H1 (cell line): Measurements from ENCODE around the gene MACF1. TPM values are rescaled to one million over a fixed set of nuclear protein-coding genes. Genes with fewer than 3 reads are reported as not detected.
A peak's percentile ranks its signal among the peaks of the same experiment; 100 is the strongest.
"Not testable (repeated sequence)": the region's sequence is repeated elsewhere in the genome, so short reads cannot be mapped to it uniquely, and the experiment has no call there.

Experiments used
- CTCF ChIA-PET: fragments of 300-600 bp; sonication (Branson Sonifier 250); formaldehyde crosslinking; loops from one replicate; lab custom pipeline; 2021; ENCODE audit not compliant: partially characterized antibody; lab: Charles Lee
- POLR2A ChIA-PET: fragments of 300-600 bp; sonication (Branson Sonifier 250); formaldehyde crosslinking; loops from one replicate; lab custom pipeline; 2021; ENCODE audit warnings: inconsistent platforms; ENCODE audit not compliant: partially characterized antibody; lab: Charles Lee
- DNase-seq, 2 experiments: peaks; one replicate each; pipeline versions ENCODE4 v3.0.0 to v3.0.0-alpha.2; 2010 to 2022; ENCODE audit warnings: low spot score in 2 of 2, low read depth in 1 of 2, mixed read lengths in 1 of 2
- FAIRE-seq: peaks from 2 replicates; lab custom pipeline; 2011; peaks lifted over from hg19 to GRCh38; lab: Jason Lieb, UNC
- H2AFZ ChIP-seq: 2 replicates; pipeline ENCODE4 v1.8.1; 2012; ENCODE audit warnings: low read length, inconsistent platforms
- H2AK5ac ChIP-seq: 2 replicates; pipeline ENCODE4 v1.6.1; 2013; ENCODE audit warnings: low read depth, low read length
- H2BK120ac ChIP-seq: replicated peaks from 2 replicates; pipeline ENCODE3; 2013; ENCODE audit warnings: low read depth, low read length, inconsistent platforms
- H2BK12ac ChIP-seq: 2 replicates; pipeline ENCODE4 v1.6.1; 2013; ENCODE audit warnings: low read depth, low read length
- H2BK15ac ChIP-seq: 2 replicates; pipeline ENCODE4 v1.6.1; 2013; ENCODE audit warnings: low read length
- H2BK20ac ChIP-seq: 2 replicates; pipeline ENCODE4 v1.6.1; 2013; ENCODE audit warnings: low read length
- H2BK5ac ChIP-seq: 2 replicates; pipeline ENCODE4 v1.6.1; 2013; ENCODE audit warnings: low read depth, low read length
- H3K14ac ChIP-seq: 2 replicates; pipeline ENCODE4 v1.6.1; 2013; ENCODE audit warnings: inconsistent platforms; ENCODE audit not compliant: insufficient read length
- H3K18ac ChIP-seq: 2 replicates; pipeline ENCODE4 v1.6.1; 2013; ENCODE audit warnings: low read length; ENCODE audit errors: extremely low read depth
- H3K23ac ChIP-seq: 2 replicates; pipeline ENCODE4 v1.6.1; 2013; ENCODE audit warnings: inconsistent platforms; ENCODE audit not compliant: insufficient read length
- H3K23me2 ChIP-seq: 2 replicates; pipeline ENCODE4 v1.6.1; 2013; ENCODE audit warnings: low read depth, low read length
- H3K27ac ChIP-seq: 2 replicates; pipeline ENCODE4 v1.6.1; 2011; ENCODE audit warnings: low read depth, low read length, inconsistent platforms
- H3K27me3 ChIP-seq, 4 experiments: replicated peaks in 1 of 4; 1 replicate in 1 of 4; 2 replicates in 3 of 4; pipeline versions ENCODE4 v1.6.1 to v1.8.1; 2011 to 2013; ENCODE audit warnings: low read length in 3 of 4, mild to moderate bottlenecking in 3 of 4, inconsistent platforms in 2 of 4, mixed read lengths in 2 of 4, moderate library complexity in 1 of 4; ENCODE audit not compliant: control insufficient read depth in 3 of 4, insufficient read depth in 3 of 4; ENCODE audit errors: extremely low read depth in 1 of 4
- H3K36me3 ChIP-seq, 4 experiments: 2 replicates each; pipeline versions ENCODE4 v1.6.1 to v1.8.1; 2011 to 2013; ENCODE audit warnings: mild to moderate bottlenecking in 4 of 4, low read length in 3 of 4, moderate library complexity in 2 of 4, control low read depth in 1 of 4, inconsistent platforms in 1 of 4; ENCODE audit not compliant: insufficient read depth in 4 of 4, control insufficient read depth in 2 of 4
- H3K4ac ChIP-seq: replicated peaks from 2 replicates; pipeline ENCODE3; 2013; ENCODE audit warnings: low read length, low read depth, mixed read lengths, inconsistent platforms; ENCODE audit not compliant: insufficient read length
- H3K4me1 ChIP-seq, 4 experiments: replicated peaks in 1 of 4; 1 replicate in 1 of 4; 2 replicates in 3 of 4; pipeline versions ENCODE4 v1.6.1 to v1.8.1; 2011 to 2013; ENCODE audit warnings: low read length in 3 of 4, inconsistent platforms in 2 of 4, mixed read lengths in 1 of 4; ENCODE audit not compliant: insufficient read depth in 4 of 4, control insufficient read depth in 3 of 4
- H3K4me2 ChIP-seq, 2 experiments: 2 replicates each; pipeline versions ENCODE4 v1.6.1 to v1.8.1; 2011 to 2013; ENCODE audit warnings: low read depth in 2 of 2, low read length in 2 of 2, control low read depth in 1 of 2, inconsistent platforms in 1 of 2, mild to moderate bottlenecking in 1 of 2; ENCODE audit not compliant: insufficient read depth in 1 of 2
- H3K4me3 ChIP-seq, 4 experiments: fragments of 200-600, 300-600 bp in 1 of 4; sonication (generic), shearing (Covaris generic), sonication (Bioruptor Twin) in 1 of 4; 2 replicates each; pipeline versions ENCODE4 v1.5.1 to v1.8.1; 2011 to 2016; ENCODE audit warnings: low read length in 4 of 4, low read depth in 3 of 4, control low read depth in 2 of 4, inconsistent platforms in 2 of 4, mild to moderate bottlenecking in 2 of 4, mixed read lengths in 1 of 4, moderate library complexity in 1 of 4; ENCODE audit not compliant: insufficient read depth in 2 of 4; ENCODE audit errors: extremely low read depth in 1 of 4
- H3K56ac ChIP-seq: replicated peaks from 2 replicates; pipeline ENCODE3; 2013; ENCODE audit warnings: low read depth, mild to moderate bottlenecking, mixed read lengths, low read length, inconsistent platforms; ENCODE audit not compliant: insufficient read length
- H3K79me1 ChIP-seq: 2 replicates; pipeline ENCODE4 v1.6.1; 2013; ENCODE audit warnings: low read depth, low read length, control low read depth
- H3K79me2 ChIP-seq, 2 experiments: 2 replicates each; pipeline versions ENCODE4 v1.6.1 to v1.8.1; 2012 to 2013; ENCODE audit warnings: low read length in 2 of 2, mild to moderate bottlenecking in 2 of 2, inconsistent platforms in 1 of 2; ENCODE audit not compliant: insufficient read depth in 2 of 2, control insufficient read depth in 1 of 2
- H3K9ac ChIP-seq, 4 experiments: replicated peaks in 1 of 4; 1 replicate in 1 of 4; 2 replicates in 3 of 4; pipeline versions ENCODE4 v1.6.1 to v1.8.1; 2011 to 2013; ENCODE audit warnings: low read depth in 3 of 4, low read length in 3 of 4, control low read depth in 2 of 4, mild to moderate bottlenecking in 2 of 4, moderate library complexity in 2 of 4, inconsistent platforms in 1 of 4; ENCODE audit errors: extremely low read depth in 1 of 4
- H3K9me3 ChIP-seq, 2 experiments: 2 replicates each; pipeline versions ENCODE4 v1.6.1 to v1.8.1; 2012 to 2013; ENCODE audit warnings: mild to moderate bottlenecking in 2 of 2, moderate library complexity in 2 of 2, control low read depth in 1 of 2, inconsistent platforms in 1 of 2, low read depth in 1 of 2, low read length in 1 of 2, mixed read lengths in 1 of 2; ENCODE audit not compliant: insufficient read depth in 2 of 2
- H4K20me1 ChIP-seq, 2 experiments: replicated peaks in 1 of 2; 2 replicates each; pipeline versions ENCODE3 to v1.8.1; 2011 to 2013; ENCODE audit warnings: inconsistent platforms in 2 of 2, low read length in 2 of 2, mild to moderate bottlenecking in 1 of 2; ENCODE audit not compliant: insufficient read depth in 2 of 2, control insufficient read depth in 1 of 2
- H4K5ac ChIP-seq: 2 replicates; pipeline ENCODE4 v1.6.1; 2013; ENCODE audit warnings: low read length, low read depth, mixed read lengths, inconsistent platforms; ENCODE audit not compliant: insufficient read length
- H4K8ac ChIP-seq: 2 replicates; pipeline ENCODE4 v1.8.0; 2013; ENCODE audit warnings: mild to moderate bottlenecking, moderate library complexity, low read length, inconsistent platforms; ENCODE audit not compliant: insufficient read depth; ENCODE audit errors: extremely low read depth
- H4K91ac ChIP-seq: replicated peaks from 2 replicates; pipeline ENCODE3; 2013; ENCODE audit warnings: low read length, mixed read lengths, inconsistent platforms; ENCODE audit not compliant: insufficient read length
- WGBS, 2 experiments: shearing (Covaris generic) in 1 of 2; methylation state at CpG; one replicate each; pipeline versions ENCODE4 v1.1.6 to v1.1.7; 2013 to 2015; ENCODE audit warnings: low lambda C conversion rate in 2 of 2, mixed read lengths in 2 of 2, inconsistent platforms in 1 of 2, low coverage in 1 of 2, missing lambda C conversion rate in 1 of 2; ENCODE audit not compliant: insufficient replicate concordance in 2 of 2, insufficient coverage in 1 of 2, insufficient read length in 1 of 2; ENCODE audit errors: extremely low coverage in 1 of 2, missing lambda C conversion rate in 1 of 2; 5-methylcytosine and 5-hydroxymethylcytosine counted together
- polyA plus RNA-seq, 7 experiments: library from polyadenylated mRNA; depleted of rRNA in 3 of 7; stranded (reverse) in 5 of 7; unstranded in 2 of 7; fragments of >200 nt in 5 of 7; fragments of 200-250 nt in 2 of 7; gene quantifications; 1 replicate in 5 of 7; 2 replicates in 1 of 7; 4 replicates in 1 of 7; pipeline versions ENCODE4 v1.2.1 to v1.2.3, GENCODE V29; 2011 to 2013; ENCODE audit warnings: missing spikeins in 2 of 7, mixed read lengths in 2 of 7
- total RNA-seq: library from RNA; stranded (reverse); fragmentation: NEBNext Ultra II Directional; extraction: Animal tissue kit (Norgen Biotek cat#: 25700); gene quantifications from 2 replicates; pipeline ENCODE4 v1.2.1, GENCODE V29; 2021

MACF1 gene
- total and polyA plus RNA-seq, 2 of the 8 experiments (the other 6 are each of a cell fraction or from before 2014, with no cell fraction given), result 59.8 to 285 TPM

GRCh38 chr1:39511477-39511876 lies 307.0 kb downstream of the MACF1 start:
- H2BK120ac ChIP-seq, DNase-seq, H3K4ac ChIP-seq, H3K9ac ChIP-seq, H3K4me3 ChIP-seq, POLR2A ChIA-PET, H3K18ac ChIP-seq, H3K79me1 ChIP-seq, H3K4me2 ChIP-seq, H3K27ac ChIP-seq, H3K79me2 ChIP-seq, H3K56ac ChIP-seq, H2BK5ac ChIP-seq, H4K5ac ChIP-seq, CTCF ChIA-PET, H3K23ac ChIP-seq, H2BK20ac ChIP-seq, H2BK15ac ChIP-seq, H3K4me1 ChIP-seq, H3K23me2 ChIP-seq, H3K14ac ChIP-seq, H3K36me3 ChIP-seq, H4K8ac ChIP-seq, H2BK12ac ChIP-seq, H4K91ac ChIP-seq, H3K9me3 ChIP-seq, H2AFZ ChIP-seq, H4K20me1 ChIP-seq, FAIRE-seq, H2AK5ac ChIP-seq: not testable (repeated sequence)
- WGBS, 2 experiments, result no CpG with 5 or more reads among the region's 13 CpGs
- H3K27me3 ChIP-seq, result peaks cover 3 to 11% (median 8%) of the 10 kb centered on the region in 4 experiments; a peak in 5 of 7 replicates

DNA sequence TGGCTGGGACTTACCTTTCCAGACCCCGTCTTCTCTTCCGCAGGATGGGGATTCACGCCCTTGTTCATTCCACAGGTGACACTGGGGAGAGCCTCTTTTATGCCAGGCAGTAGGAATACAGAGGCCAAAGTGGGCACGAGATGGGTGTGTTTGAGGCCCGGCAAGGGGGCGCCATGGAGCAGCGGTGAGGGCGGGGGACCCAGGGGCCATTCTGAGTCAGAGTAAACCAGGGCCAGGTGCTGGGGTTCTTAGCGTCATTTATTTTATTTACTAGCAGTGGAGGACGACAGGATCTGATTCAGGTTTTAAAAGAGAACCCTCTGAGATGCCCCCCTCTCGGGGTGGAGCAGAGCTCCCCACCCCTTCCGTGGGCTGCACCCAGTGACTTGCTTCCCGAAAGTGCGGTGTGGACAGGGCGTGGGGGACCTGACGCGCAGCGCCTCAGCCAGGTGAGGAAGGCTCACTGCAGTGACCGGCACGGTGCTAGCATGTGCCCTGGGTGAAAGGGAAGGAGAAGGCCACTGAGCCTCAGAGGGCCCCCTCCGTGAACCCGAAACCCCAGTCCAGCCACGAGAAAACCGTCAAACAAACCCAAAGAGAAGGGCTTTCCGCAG lies 307.8 kb downstream of the MACF1 start:
- CTCF ChIA-PET, H2AK5ac ChIP-seq, H2BK5ac ChIP-seq, H3K4me1 ChIP-seq, H3K14ac ChIP-seq, H4K91ac ChIP-seq, H3K9ac ChIP-seq, H3K23ac ChIP-seq, H2BK20ac ChIP-seq, H4K8ac ChIP-seq, H3K4me3 ChIP-seq, H2BK12ac ChIP-seq, H3K27ac ChIP-seq, H3K56ac ChIP-seq, H3K18ac ChIP-seq, H4K5ac ChIP-seq, H2BK15ac ChIP-seq, DNase-seq, H3K4me2 ChIP-seq, H3K36me3 ChIP-seq, H3K79me2 ChIP-seq, POLR2A ChIA-PET, H3K23me2 ChIP-seq, H3K9me3 ChIP-seq, H2AFZ ChIP-seq, H4K20me1 ChIP-seq, H3K4ac ChIP-seq, H3K79me1 ChIP-seq, H2BK120ac ChIP-seq: not testable (repeated sequence)
- peak; percentile 79 for FAIRE-seq
- peaks cover 3 to 11% (median 8%) of the 10 kb centered on the region in 4 experiments; a peak in 5 of 7 replicates for H3K27me3 ChIP-seq
- 55% methylated on average over 5 of the region's 25 CpGs; no CpG with 5 or more reads in 1 of the 2 experiments for WGBS, 2 experiments
